Right ventricle myocardium superior (tissue), 1 donor: ENCODE data around the gene DOHH. TPM values are rescaled to one million over a fixed set of nuclear protein-coding genes. Genes with fewer than 3 reads are reported as not detected.

ENCODE experiments used
- ATAC-seq: fragments of 200-7000 bp; cut with Tn5 transposase; one replicate; pipeline ENCODE4 v1.9.1; 2020; ENCODE audit warnings: mild to moderate bottlenecking; ENCODE audit not compliant: poor library complexity
- DNase-seq: peaks from one replicate; pipeline ENCODE4 v3.0.0-alpha.2; 2020
- intact Hi-C: fragments of 100-400 bp; cut with DNase I; formaldehyde crosslinking; loops from one replicate; pipeline ENCODE4 v1.11.2; 2022
- long read RNA-seq: library from polyadenylated mRNA; unstranded; transcript quantifications from one replicate; pipeline ENCODE4 v2.0.0, GENCODE V29; 2021
- total RNA-seq: library from RNA; stranded (reverse); fragmentation: NEBNext Ultra II Directional; extraction: Animal tissue kit (Norgen Biotek cat#: 25700); gene quantifications from one replicate; pipeline ENCODE4 v1.2.1, GENCODE V29; 2021
- donor health status: DM: no; HTN: yes; CAD: no; lungs with severe emphysema.

DOHH gene
- 10.5 TPM for total RNA-seq
- long read RNA-seq, transcript DOHH-201 (5 exons, 2,031 nt), result major isoform, 85 of 94 reads
- long read RNA-seq, partial matches to known transcripts, result 7 of 94 reads
- long read RNA-seq, other reads (novel, unspliced or antisense), result 2 of 94 reads

GRCh38 chr19:3500429-3501101 lies at the start of gene DOHH:
TSS of gene DOHH (minus strand) at chr19:3500674. CDS start at chr19:3496814, 3,860 bp downstream.
- peak; percentile 97 for DNase-seq
- intact Hi-C loops, result no loop called here
- ATAC-seq, result peak; percentile 97

GRCh38 chr19:3549816-3550215 lies 49.3 kb upstream of the DOHH start:
- DNase-seq (no peak), ATAC-seq (no peak)
- intact Hi-C loops, result loop anchor here (5.0 to 10.0 kb wide), 2 partner anchors 67 to 155 kb away; partner anchors contain the start of genes PIP5K1C and TJP3

DNA sequence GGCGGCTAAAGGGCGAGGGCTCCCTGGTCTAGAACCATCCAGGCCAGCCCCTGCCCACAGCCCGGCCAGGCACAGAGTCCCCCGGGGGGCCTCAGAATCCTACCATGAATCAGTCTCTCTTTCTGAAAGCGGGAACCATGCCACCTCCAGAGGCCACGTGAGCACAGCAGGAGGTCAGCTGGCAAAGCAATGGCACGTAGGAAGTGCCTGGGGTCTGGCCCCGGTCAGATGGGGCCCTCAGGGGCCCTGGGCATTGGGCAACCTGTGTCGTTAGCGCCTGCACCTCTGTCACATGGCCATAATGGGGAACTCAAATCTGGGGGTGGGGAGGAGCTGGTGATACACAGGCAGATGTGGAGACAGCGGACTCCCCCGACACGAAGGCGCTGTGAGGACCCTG lies 48.1 kb upstream of the DOHH start:
- intact Hi-C loops, result loop anchor here (5.0 to 10.0 kb wide), 2 partner anchors 69 to 156 kb away; partner anchors contain the start of genes PIP5K1C and TJP3
- no peak for ATAC-seq
- no peak for DNase-seq

DNA sequence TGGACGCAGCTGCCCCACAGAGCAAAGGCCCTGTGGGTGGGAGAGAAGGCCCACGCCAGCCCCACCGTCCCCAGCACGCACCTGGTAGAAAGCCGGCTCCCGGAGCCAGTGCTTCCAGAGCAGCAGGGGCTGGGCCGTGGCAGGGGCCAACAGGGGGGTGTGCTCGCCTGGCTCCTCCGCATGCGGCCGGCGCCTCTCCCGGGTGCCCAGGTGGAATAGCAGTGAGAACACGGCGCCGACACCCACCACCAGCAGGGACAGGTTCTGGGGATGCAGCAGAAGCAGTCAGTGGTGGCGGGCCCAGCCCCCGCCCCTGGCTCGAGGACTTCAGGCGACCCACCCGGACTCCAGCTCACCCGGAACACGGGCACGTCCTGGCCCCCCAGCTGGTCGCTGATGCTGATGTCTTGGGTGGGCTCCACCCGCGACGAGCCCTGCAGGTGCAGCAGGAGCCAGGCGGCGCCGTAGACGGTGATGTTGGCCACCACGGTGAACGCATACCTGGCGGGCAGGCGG lies 47.4 kb upstream of the DOHH start:
- DNase-seq (no peak), ATAC-seq (no peak)

GRCh38 chr19:3547301-3547731 lies 46.8 kb upstream of the DOHH start:
- intact Hi-C loops, result loop anchor here (5.0 to 10.0 kb wide), 2 partner anchors 70 to 157 kb away; partner anchors contain the start of genes PIP5K1C and TJP3
- DNase-seq (no peak), ATAC-seq (no peak)

More for the DNA sequence above, 47.4 kb upstream of the DOHH start:
- intact Hi-C loops, result loop anchor here (5.0 to 10.0 kb wide), 2 partner anchors 69 to 157 kb away; partner anchors contain the start of genes PIP5K1C and TJP3

DNA sequence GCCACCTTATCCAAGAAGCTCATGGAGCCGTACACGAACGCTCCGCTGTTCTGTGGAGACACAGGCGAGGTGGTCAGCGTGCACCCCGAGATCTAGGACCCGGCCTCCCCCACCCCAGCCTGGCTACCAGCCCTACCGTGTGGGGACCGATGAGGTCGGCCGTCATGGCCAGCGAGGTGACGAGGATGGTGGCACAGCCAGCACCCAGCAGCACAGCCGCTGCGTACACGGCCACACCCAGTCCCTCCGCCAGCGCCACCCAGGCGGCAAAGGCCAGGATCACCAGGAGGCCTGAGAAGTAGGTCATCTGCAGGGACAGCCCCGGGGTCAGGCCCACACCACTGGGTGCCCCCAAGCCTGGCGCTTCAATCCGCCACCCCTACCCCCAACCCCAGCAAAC lies 45.6 kb upstream of the DOHH start:
- no peak for DNase-seq
- intact Hi-C loops, result loop anchor here (5.0 to 10.0 kb wide), 2 partner anchors 71 to 159 kb away; partner anchors contain the start of genes PIP5K1C and TJP3
- ATAC-seq, result no peak

- DNase-seq, result no peak
- ATAC-seq, result no peak
- intact Hi-C loops, result loop anchor here (5.0 to 10.0 kb wide), 2 partner anchors 72 to 159 kb away; partner anchors contain the start of genes PIP5K1C and TJP3
Observed at GRCh38 chr19:3545669-3546034, 45.2 kb upstream of the DOHH start.

DNA sequence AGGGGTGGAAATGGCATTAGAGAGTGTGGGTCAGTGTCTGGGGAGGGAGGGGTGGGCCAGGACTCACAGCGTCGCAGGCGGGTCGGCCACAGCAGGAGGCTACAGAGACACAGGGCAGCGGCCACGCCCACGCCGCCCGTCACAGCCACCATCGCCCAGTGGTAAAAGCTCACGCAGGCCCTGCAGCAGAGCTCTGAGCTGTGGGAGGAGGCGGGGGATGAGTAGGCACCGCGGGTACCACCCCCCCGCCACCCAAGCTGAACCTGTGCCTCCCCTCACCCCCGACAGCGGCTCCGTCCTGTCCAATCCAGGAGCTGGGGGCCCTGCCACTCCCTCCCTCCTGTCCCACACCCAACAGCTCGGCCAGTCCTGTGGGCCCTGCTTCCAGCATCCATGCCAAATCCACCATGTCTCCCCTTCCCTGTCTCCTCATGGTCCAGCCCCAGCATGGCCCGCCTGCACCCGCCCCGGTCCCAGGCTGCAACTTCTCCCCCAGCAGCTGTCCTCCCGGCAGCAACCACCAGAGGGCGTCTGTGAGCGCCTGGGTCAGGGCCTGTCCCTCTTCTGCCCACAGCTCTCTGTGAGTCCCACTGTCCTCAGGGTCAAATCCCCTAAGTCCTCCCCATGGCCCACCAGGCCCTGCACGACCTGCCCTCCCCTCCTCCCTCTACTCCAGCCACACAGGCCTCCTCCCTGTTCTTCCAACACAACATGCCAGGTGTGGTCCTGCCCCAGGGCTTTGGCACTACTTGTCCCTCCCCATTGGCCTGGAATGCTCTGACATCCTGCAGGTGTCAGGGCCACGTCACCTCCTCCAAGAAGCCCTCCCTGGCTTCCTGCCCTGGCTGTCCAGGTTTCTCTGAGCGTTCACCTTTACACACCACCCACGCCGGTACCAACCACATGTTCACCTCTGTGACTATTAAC lies 44.5 kb upstream of the DOHH start:
- intact Hi-C loops, result loop anchor here (5.0 to 10.0 kb wide), 2 partner anchors 72 to 160 kb away; partner anchors contain the start of genes PIP5K1C and TJP3
- peak; percentile 74 for ATAC-seq
- peak; percentile 83 for DNase-seq

GRCh38 chr19:3544058-3544376 lies 43.5 kb upstream of the DOHH start:
- intact Hi-C loops, result loop anchor here (10.0 kb wide), 1 partner anchor 161 kb away; the partner anchor contains the start of genes PIP5K1C and TJP3
- DNase-seq (no peak), ATAC-seq (no peak)

DNA sequence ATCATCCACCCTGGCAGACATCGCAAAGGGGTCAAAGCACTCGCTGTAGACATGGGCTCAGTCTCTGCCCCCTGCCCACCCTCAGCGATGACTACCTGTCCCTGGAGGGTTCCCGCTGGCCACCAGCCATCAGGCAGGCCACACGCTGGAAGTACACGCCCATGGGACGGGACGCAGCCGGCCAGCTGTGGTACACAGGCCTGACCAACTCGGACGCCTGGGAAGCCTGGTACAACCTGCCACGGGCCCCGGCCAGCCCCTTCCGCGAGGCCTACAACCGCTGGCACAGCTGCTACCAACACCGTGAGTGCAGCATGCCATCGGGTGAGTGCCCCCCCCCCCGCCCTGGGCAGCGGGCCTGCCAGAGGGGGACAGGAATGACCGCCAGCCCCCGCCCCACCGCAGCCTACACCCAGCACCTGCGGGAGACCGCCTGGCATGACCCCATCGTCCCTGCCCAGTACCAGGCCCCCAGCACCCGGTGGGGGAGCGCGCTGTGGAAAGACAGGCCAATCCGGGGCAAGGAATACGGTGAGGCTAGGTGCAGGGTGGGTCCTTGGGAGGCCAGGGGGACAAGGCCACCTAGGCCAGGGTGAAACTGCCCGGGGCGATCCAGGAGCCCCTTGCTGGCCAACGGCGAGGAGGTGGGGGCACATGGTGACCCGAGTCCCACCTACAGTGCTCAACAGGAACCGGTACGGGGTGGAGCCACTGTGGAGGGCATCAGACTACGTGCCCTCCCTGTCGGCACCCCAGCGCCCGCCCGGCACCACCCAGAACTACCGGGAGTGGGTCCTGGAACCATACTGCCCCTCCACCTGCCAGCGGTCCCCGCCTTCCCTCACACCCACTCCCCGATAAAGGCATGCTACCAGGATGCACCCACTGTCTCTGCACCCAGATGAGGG lies 42.9 kb upstream of the DOHH start:
- intact Hi-C loops, result loop anchor here (10.0 kb wide), 1 partner anchor 161 kb away; the partner anchor contains the start of genes PIP5K1C and TJP3
- DNase-seq (no peak), ATAC-seq (no peak)

- ATAC-seq (no peak), DNase-seq (no peak)
- intact Hi-C loops, result loop anchor here (10.0 kb wide), 1 partner anchor 165 kb away; the partner anchor contains the start of genes PIP5K1C and TJP3
Observed at GRCh38 chr19:3539756-3540118, 39.3 kb upstream of the DOHH start.

GRCh38 chr19:3538965-3539755 lies 38.7 kb upstream of the DOHH start, which contains the start of gene TEKTIP1:
TSS of gene TEKTIP1 (plus strand) at chr19:3539174. CDS start at chr19:3539178, 4 bp downstream.
- no peak for ATAC-seq
- DNase-seq, result no peak
- intact Hi-C loops, result no loop called here

GRCh38 chr19:3538258-3538929 lies 37.9 kb upstream of the DOHH start:
- ATAC-seq (no peak), DNase-seq (no peak)
- intact Hi-C loops, result no loop called here

DNA sequence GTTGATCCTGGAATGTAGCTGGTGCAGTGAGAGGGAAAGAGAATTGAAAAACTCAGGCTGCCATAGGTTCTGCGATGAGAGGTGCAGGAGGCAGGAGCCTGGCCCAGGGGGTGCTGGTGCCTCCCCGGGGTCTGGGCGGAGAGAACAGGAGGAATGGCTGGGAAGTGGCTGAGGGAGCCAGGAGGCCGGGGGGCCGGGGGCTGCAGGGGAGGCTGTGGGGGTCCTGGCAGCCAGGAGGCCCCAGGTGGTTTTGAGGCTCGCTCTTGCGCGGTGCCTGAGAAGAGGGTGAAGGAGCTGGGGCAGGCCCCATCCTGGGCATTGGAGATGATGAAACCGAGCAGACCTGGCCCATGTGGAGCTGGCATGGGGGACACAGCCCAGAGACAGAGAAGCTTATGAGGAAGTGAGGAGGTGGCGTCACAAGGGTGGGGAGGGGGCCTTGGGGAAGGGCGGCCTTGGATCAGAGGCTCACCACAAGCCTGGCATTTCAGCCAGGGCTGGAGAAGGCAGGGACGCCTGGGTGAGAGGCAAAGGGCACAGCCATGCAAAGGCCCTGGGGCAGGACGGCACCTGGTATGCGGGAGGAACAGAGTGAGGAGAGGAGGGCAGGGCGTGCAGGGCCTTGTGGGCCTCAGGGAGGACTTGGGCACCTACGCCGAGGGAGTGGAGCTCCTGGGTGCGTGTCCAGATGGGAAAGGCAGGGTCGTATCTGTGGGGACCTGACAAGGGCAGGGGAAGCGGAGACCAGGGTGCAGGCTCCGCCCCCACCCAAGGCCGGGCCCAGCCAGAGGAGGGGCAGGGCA lies 37.2 kb upstream of the DOHH start:
- intact Hi-C loops, result no loop called here
- ATAC-seq, result no peak
- DNase-seq, result no peak

DNA sequence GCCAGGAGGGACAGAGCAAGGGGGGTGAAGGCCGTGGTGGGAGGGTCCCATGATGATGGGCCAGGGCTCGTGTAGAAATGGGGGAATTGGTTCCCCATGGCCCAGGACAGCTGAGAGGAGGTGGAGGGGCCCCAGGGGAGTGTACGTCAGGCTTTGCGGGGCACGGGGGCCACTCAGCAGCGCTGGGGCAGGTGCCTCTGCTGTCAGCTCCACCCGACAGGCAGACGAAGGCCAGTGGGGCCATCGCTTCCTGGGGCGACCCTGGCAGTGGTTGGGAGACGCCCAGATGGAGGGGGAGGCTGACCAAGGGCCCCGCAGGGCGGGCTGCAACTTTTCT lies 36.6 kb upstream of the DOHH start:
- ATAC-seq, result peak; percentile 11
- no peak for DNase-seq
- intact Hi-C loops, result no loop called here
